Left forelimb (tissue), 1 donor: Measurements from ENCODE around the gene CDC42SE2.
"Not testable (repeated sequence)": the region's sequence is repeated elsewhere in the genome, so short reads cannot be mapped to it uniquely, and the experiment has no call there.

Experiments
- DNase-seq: peaks from one replicate; pipeline ENCODE4 v3.0.0-alpha.2; 2018; ENCODE audit warnings: low spot score

Gene CDC42SE2

GRCh38 chr5:131250751-131251475 lies 12.9 kb upstream of the CDC42SE2 start:
- DNase-seq: no peak

GRCh38 chr5:131252824-131253171 lies 11.1 kb upstream of the CDC42SE2 start:
- no peak for DNase-seq

GRCh38 chr5:131254025-131254424 lies 9.8 kb upstream of the CDC42SE2 start:
- DNase-seq: not testable (repeated sequence)

GRCh38 chr5:131254741-131255140 lies 9.1 kb upstream of the CDC42SE2 start:
- no peak for DNase-seq

GRCh38 chr5:131256507-131256823 lies 7.4 kb upstream of the CDC42SE2 start:
- no peak for DNase-seq

GRCh38 chr5:131258733-131259132 lies 5.1 kb upstream of the CDC42SE2 start:
- DNase-seq: no peak

- DNase-seq: no peak
Measured at GRCh38 chr5:131259326-131259725, 4.5 kb upstream of the CDC42SE2 start.

- DNase-seq: no peak
Measured at GRCh38 chr5:131260895-131261294, 3.0 kb upstream of the CDC42SE2 start.

- no peak for DNase-seq
Measured at GRCh38 chr5:131261483-131261882, 2.4 kb upstream of the CDC42SE2 start.

GRCh38 chr5:131262953-131263541 lies 806 bp upstream of the CDC42SE2 start:
- no peak for DNase-seq

- DNase-seq: peak; percentile 76
Measured at GRCh38 chr5:131264451-131265099, 722 bp downstream of the CDC42SE2 start.

GRCh38 chr5:131265311-131265803 lies 1.5 kb downstream of the CDC42SE2 start:
- DNase-seq: no peak

- DNase-seq: no peak
Measured at GRCh38 chr5:131266370-131267060, 2.7 kb downstream of the CDC42SE2 start.

- no peak for DNase-seq
Measured at GRCh38 chr5:131268758-131269370, 5.0 kb downstream of the CDC42SE2 start.

- no peak for DNase-seq
Measured at GRCh38 chr5:131270809-131271208, 7.0 kb downstream of the CDC42SE2 start.

- DNase-seq: not testable (repeated sequence)
Measured at GRCh38 chr5:131271888-131272287, 8.0 kb downstream of the CDC42SE2 start.

- no peak for DNase-seq
Measured at GRCh38 chr5:131272307-131272706, 8.5 kb downstream of the CDC42SE2 start.

- no peak for DNase-seq
Measured at GRCh38 chr5:131272724-131273123, 8.9 kb downstream of the CDC42SE2 start.

- DNase-seq: no peak
Measured at GRCh38 chr5:131274326-131275063, 10.6 kb downstream of the CDC42SE2 start.

GRCh38 chr5:131276072-131276471 lies 12.2 kb downstream of the CDC42SE2 start:
- DNase-seq: no peak

- no peak for DNase-seq
Measured at GRCh38 chr5:131277447-131277846, 13.6 kb downstream of the CDC42SE2 start.
